HUDEP-2 (cell line): ENCODE measurements around the gene GUCY2C.
"Not testable (repeated sequence)": the region's sequence is repeated elsewhere in the genome, so short reads cannot be mapped to it uniquely, and the experiment has no call there.

Experiments
- DNase-seq, 76 experiments: peaks; one replicate each; lab custom pipeline; 2025; ENCODE audit not compliant: unreplicated experiment in 76 of 76; lab: John Stamatoyannopoulos, UW

The GUCY2C gene

DNA sequence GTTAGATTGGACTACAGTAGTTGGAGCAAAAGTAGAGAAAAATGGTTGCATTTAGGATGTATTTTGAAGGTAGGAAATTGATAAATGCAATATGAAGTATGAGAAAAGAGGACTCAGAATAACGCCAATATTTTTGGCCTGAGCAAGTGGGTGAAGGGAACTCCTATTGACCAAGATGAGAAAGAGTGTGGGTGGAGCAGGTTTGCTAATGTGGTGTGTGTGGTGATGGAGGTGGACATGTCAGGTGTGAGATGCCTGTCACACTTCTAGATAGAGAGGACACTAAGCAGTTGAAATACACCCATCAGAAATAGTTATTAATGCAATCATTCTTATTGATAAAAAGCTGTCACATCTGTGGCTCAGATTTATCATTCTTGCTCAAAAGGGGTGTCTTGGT lies 7.3 kb downstream of the GUCY2C start:
- DNase-seq = no peak

DNA sequence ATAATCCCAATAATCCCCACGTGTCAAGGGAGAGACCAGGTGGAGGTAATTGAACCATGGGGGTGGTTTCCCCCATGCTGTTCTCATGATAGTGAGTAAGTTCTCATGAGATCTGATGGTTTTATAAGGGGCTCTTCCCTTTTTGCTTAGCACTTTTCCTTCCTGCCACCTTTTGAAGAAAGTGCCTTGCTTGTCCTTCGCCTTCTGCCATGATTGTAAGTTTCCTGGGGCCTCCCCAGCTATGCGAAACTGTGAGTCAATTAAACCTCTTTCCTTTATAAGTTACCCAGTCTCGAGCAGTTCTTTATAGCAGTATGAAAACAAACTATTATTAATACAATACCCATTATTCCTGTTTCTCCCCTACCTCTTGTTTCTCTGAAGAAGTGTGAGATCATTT lies 14.2 kb downstream of the GUCY2C start:
- not testable (repeated sequence) for DNase-seq

DNA sequence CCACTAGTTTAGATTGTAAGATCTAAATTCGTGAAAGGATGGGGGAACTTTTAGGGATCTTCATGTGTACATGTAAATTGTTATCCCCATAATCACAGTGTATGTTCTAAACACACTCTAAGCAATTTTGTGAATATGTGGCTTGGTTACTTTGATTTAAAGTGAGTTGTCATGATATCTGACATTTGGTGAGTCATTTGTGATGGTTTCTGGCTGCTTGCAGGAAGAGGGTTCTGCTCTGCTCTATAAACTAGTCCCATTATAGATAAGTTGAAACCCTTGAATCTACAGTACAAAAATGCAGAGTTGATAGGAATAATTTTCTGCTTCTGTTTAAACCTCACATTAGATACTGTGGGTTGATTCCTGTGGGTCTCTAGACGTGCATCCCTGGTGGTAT lies 14.8 kb downstream of the GUCY2C start:
- DNase-seq = no peak

DNA sequence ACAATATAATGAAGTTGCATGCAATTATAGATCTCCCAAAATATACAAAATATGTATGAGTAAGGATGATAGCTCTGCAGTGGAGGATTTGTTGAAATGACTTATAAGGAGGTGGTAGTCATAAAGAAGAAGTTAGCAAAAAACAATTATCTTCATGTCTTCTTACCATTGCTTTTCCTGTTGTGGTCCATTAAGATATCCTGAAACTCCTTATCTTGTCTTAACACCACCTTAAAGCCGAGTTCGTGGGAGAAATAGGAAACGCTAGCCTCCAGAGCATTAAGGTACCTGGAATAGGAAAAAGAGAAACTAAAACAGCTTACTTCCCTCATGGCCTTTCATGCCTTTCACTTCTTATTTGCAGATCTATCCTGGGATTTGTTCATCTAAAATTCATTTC lies 15.2 kb downstream of the GUCY2C start:
- no peak for DNase-seq

DNA sequence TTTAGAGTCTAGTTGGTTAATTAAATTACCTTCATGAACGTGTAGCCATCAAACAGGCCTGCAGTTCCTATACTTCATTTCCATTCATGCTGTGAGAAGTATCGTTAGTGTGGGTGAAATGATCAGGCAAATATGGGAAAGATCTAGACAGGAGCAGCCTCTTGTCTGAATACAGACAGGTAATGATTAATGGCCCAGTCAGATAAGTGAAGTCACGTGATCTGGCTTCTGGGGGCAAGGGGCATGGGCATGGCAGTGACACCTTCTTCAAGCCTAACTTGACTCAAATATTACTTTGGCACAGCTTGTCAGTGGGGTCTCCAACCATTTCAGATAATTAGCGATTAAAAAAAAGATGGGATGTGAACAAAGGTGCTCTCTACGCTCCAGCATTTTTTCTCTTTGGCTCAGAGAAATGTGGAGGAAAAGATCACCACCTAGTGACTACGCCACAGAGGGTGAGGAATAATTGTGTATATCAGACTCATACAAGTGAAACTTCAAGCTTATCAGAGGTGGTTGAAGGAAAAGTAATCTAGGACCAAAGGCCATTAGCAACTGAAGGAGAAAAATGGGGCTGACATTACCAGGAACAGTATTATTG lies 17.8 kb downstream of the GUCY2C start:
- no peak for DNase-seq

DNA sequence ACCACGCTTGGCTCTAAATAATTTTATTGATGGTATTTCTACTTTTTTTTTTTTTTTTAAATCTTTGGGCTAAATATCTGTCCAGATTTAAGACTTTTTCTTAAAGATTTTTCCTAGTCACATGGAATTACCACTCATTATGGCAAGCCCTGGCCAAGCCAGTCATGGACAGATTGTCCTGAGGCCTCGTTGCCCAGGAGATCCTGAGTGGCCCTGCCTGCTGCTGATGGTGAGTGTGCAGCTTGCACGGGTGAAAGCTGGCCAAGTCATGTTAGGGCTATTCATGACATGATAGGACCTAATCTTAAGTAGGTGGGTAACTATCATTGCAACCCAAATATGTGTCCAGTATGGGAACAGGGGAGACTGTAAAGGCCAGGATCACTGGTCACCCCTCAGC lies 27.8 kb downstream of the GUCY2C start:
- no peak for DNase-seq

DNA sequence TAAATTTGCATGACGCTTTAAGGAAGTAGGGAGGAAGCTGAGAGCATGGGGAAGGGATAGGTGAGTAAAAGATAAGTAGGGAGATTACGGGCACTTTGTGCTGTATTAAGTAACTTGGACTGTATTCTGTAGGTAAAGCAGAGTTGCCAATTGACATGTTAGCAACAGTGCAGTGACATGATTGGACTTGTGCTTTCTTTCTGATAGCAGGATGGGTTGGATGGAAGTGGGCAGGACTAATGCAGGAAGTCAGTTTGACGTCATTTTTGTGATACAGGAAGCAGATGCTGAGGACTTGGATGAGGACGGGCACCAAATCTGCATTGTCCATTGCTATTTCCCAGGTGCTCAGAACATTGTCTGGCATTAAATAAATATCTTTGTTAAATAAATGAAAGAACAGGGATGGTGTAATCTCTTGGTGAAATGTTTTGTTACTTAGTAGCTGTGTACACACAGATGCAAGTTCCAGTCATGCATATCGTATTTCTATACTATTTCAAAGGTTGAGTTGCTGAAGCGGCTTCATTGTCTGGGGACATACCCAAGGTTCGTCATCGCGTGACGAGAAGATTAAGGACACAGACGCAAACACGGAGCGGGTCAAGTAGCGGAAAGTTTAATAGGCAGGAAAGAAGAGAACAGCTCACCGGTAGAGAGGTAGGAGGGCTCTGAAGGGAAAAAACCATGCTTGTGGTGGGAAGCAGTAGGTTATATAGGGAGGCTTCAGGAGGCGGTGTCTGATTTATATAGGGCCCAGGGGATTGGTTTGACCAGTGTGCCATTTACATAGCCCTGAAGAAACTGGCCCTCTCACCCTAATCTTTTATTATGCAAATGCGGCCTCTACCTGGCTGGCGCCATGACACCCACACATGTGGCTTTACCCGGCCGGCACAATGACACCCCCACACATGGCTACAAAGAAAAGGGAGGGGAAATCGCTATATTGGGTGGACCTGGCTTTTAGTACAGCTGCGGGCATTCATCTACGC lies 30.7 kb downstream of the GUCY2C start:
- DNase-seq = no peak

DNA sequence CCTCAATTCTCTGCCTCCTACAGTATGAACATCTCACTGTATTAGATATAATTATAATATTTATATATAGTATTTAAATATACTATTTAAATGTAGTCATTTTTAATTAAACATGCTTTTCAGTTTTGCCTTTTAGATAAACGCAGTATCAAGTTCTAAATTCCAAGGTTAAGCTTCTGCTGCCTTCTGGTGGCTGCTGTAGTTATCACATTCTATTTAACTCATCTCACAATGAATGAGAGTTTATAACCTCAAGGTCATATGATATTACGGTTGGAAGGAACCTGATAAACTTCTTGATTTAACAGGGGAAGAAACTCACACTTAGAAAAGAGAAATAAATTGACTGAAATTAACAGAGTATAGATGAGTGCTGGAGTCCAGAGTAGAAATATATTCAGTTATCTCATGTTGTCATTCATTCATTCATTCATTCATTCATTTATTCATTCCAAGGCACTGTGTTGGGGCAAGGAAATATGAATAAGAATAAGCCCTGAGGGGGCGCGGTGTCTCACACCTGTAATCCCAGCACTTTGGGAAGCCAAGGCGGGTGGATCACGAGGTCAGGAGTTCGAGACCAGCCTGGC lies 31.9 kb downstream of the GUCY2C start:
- DNase-seq = peak in 8 of 76 experiments; percentile 2 to 28 (median 8)

DNA sequence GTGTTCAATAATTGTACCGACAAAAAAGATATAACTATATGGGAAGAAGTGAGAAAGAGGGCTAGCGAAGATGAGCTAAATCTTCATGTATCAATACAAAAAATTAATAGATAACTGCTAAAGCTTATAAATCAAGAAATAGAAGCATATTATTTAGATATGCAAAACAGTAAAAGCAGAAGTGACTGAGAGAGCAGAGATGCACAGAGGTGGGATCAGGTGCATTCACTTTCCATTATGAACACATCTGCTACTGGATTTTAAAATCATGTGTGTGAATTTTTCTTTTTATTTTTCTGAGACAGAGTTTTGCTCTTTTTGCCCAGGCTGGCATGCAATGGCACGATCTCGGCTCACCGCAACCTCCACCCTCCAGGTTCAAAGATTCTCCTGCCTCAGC lies 33.4 kb downstream of the GUCY2C start:
- no peak for DNase-seq

DNA sequence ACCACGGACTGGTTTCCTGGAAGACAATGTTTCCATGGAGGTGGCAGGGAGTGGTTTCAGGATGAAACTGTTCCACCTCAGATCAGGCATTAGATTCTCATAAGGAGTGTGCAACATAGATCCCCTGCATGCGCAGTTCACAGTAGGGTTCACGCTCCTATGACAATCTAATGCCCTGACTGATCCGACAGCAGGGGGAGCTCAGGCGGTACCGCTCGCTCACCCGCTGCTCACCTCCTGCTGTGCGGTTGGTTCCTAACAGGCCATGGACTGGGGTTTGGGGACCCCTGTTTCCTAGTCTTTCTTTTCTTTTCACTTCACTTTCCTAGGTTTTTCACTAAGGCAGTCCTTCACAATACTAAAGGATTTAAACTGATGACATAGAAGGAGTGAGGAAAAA lies 39.6 kb downstream of the GUCY2C start:
- DNase-seq = no peak

DNA sequence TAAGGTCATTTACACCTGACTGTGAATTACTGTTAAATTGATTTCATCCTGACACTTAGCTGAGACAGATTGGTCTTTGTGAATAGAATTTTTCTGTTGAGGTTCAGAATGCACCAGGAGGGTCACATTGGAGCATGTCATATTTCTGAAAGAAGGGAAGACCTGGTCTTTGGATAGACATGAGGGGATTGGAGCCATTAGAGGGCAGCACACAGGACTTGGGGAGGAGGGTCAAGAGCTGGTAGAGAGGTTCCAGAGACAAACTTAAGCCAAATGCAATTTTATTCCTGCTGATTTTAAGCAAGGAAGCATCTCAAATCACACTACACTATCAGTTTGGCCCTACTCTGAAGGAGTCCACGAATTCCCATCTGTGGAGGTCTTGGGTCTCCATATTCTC lies 41.1 kb downstream of the GUCY2C start:
- no peak for DNase-seq

DNA sequence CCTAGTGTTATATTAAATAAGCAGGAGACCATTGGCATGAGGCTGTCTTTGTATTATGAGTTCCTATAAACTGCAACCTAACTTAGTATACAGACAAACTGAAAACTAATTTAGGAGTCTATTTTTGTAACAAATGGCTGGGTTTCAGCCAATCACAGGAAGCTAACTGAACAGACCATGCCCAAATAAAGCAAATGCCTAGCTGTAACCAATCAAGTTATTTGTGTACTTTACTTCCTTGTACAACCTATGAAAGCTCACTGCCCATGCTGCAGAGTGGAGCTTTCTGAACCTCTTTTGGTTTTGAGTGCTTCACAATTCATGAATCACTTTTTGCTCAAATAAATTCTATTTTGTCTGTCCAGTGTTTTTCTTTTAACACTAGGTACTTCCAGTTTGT lies 41.6 kb downstream of the GUCY2C start:
- no peak for DNase-seq

DNA sequence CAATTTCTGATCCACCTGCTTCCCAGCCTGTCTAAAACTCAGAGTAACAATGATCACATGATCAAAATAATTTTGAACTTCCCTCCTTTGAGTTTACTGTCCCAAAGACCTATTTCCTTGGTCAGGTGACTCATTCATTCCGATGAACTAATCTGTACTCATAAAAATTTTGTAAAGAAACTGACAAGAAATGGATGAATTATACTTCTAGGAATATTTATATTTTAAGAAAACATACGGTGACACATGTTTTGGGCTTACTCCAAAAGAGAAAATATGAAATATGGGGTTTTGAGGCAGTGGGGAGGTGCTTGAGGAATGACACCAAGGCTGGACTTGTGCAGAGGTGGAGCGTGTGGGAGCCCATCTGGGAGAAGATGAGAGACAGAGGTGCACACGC lies 42.0 kb downstream of the GUCY2C start:
- DNase-seq = no peak

DNA sequence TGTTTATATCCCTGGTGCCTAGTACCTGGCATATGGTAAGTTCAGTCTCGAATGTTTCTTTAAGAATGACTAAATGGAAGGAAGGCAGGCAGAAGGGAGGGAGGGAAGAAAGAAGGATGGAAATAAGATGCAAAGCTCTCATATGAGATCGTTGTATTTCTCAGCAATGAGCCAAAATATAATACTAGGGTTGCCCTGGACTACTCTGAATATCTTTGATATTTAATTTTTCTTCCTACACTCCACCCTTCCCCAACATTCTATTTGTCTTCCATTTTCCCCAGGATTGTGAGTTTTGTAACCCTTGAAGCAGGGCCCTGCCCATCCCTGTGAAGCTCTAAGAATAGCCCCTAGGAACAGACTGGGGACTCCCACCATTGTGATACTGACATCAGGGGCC lies 43.9 kb downstream of the GUCY2C start:
- DNase-seq = no peak

DNA sequence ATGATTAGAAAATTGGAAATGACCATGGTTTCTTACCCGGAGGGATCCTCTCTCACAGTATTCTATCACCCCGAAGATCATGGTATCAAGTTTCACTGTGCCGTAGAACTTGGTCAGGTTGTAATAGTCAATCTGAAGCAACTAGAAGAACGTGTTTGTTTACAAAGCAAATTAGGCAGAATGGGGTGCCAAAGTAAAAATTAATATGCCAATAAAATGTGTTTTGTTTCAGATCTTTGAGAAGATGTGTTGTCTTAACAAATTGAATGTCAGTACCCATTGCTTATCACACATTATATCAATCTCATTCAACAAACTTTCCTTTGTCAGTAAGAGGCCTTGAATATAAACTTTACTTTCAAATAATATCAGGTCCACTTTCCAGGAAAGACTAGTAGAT lies 45.0 kb downstream of the GUCY2C start:
- no peak for DNase-seq

DNA sequence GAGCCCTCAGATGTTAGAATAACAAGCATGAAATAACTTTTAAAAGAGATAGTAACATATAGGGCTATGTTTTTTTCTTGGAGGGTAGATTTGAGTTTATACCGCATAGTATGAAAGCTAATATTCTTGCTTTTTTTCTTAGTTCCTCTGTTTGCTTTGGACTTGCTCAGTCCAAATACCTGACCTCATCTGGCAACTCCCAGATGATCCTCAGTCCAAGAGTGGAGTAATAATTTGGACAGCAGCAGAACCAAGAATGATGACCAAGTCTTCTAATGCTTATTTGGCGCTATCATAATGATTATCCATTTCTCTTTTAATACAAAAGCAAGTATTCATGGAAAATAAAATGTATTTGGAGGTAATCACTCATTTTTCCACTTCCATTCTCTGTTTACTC lies 45.6 kb downstream of the GUCY2C start:
- no peak for DNase-seq

DNA sequence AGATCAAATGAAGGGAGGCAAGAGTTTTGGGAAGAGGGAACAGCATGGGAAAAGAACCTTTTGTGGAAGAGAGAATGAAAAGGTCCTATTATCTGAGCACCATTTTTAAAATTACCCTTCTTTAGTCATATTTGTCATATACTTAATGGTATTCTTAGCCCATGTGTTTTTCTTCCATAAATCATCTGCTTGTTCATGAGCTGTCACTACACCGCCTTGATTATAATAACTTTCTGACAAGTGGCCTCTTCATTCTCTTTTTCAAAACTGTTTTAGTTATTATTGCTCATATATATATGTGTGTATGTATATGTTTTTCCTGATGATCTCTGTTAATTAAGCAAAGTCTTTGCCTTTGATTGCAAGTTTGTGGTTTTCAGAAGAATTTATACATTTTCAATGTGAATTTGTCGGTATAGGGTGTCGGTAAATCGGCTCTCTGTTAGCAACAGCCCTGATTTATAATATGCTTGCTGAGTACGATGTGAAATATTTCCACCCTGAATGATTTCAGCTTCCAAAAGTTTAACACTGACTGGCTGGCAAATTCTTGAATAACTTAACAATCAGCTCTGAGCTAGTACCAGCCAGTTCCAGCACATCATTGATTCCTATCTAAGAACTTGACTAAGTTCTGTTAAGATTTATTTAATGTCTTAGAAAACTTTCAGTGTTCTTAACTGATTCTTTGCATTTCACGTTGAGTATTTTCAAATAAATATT lies 49.2 kb downstream of the GUCY2C start:
- DNase-seq = no peak

DNA sequence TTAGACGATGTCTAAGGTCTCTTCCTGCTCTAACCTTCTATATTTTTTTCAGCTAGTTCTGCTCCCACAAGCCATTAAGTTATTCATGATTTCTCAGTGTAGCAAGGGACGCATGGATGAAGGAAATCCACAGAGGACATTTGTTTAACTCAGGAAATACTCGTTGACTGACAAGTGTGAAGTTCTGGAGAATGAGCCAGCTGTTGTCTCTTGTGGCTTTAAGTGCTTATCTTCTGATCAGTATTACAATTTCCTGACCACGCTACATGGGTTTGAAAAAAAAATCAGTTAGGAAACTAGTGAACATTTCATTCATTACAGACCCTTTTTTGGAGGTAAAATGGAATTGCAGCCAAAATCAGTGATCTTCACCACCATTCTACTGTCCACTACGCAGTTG lies 53.1 kb downstream of the GUCY2C start:
- DNase-seq = no peak

DNA sequence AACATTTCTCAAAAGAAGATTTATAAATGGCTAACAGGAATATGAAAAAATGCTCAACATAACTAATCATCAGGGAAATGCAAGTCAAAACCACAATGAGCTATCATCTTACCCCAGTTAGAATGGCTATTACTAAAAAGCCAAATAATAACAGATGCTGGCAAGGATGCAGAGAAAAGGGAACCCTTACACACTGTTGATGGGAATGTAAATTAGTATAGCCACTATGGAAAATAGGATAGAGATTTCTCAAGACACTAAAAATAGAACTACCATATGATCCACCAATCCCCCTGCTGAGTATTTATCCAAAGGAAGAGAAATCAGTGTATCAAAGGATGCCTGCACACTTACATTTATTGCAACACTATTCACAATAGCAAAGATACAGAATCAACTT lies 58.3 kb downstream of the GUCY2C start:
- DNase-seq = no peak

DNA sequence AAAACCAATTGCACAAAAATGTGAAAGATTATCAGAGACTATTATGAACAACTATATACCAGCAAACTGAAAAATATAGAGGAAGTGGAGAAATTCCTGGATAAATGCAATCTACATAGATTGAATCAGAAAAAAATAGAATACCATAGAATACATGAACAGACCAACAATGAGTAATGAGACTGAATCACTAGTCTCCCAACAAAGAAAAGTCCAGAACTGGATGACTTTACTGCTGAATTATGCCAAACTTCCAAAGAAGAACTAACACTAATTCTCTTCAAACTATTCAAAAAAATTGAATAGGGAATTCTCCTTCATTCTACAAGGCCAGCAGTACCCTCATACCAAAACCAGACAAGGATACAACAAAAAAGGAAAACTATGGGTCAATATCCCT lies 60.6 kb downstream of the GUCY2C start:
- DNase-seq = no peak

DNA sequence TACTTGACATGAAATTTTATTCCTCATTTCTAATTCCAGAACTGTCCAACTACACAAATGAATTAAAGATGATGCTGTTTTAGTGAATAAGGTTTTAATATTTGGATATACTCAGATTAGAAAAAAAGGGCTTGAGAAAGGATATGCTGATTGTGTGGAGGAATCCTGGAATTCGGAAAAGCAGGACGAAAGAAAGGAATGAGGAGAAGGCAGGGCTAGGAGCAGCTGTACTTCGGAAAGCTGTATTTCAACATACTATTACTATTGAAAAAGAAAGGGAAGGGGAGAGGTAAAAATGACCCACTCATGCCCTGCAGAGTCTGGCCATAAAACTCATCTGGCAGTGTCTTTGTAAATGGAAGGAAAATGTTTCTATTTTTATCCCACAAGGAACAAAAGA lies 65.6 kb downstream of the GUCY2C start:
- no peak for DNase-seq
